GM21381 (cell line): ENCODE results near the gene ALCAM.

Experiments used
- ATAC-seq: cut with Tn5 transposase; IDR thresholded peaks from one replicate; pipeline ENCODE4 v1.9.1; 2021; ENCODE audit warnings: mild to moderate bottlenecking, moderate library complexity; ENCODE audit not compliant: unreplicated experiment

The ALCAM gene

GRCh38 chr3:105614288-105615030 lies 247.8 kb downstream of the ALCAM start:
- no peak for ATAC-seq

GRCh38 chr3:105615814-105616213 lies 249.1 kb downstream of the ALCAM start:
- no peak for ATAC-seq

GRCh38 chr3:105616374-105617121 lies 249.8 kb downstream of the ALCAM start:
- no peak for ATAC-seq

GRCh38 chr3:105618556-105618955 lies 251.8 kb downstream of the ALCAM start:
- no peak for ATAC-seq

GRCh38 chr3:105619651-105620050 lies 252.9 kb downstream of the ALCAM start:
- no peak for ATAC-seq

DNA sequence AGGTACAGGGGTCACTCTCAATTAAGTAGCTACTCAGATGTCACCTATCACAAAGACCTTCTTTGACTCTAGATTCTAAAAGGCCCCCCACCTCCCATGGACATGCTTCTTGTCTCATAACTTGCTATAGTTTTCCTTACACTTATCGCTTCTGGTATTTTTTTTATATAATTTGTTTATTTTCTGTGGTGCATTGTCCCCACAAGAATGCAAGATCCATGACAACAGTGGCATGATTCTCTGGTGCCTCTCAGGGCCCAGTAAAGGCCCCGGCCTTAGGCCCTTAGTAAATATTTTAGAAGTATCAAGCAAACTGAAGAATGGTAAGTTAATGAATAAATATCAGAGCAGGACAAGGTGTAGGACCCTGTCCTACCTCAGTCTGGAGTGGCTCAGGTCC lies 253.5 kb downstream of the ALCAM start:
- ATAC-seq = no peak

GRCh38 chr3:105622169-105622568 lies 255.5 kb downstream of the ALCAM start:
- no peak for ATAC-seq
